CD4-positive, alpha-beta T cell (primary cell): ENCODE results near the gene GPX2. TPM values are rescaled to one million over a fixed set of nuclear protein-coding genes. Genes with fewer than 3 reads are reported as not detected.

Source experiments
- ATAC-seq: fragments of 200-7000 bp; cut with Tn5 transposase; one replicate; pipeline ENCODE4 v1.10.0; 2022; ENCODE audit warnings: mild to moderate bottlenecking; ENCODE audit not compliant: poor library complexity
- CTCF ChIA-PET: fragments of 350-600 bp; sonication (Branson Sonifier 250); formaldehyde crosslinking; loops from one replicate; lab custom pipeline; 2021; ENCODE audit warnings: antibody characterized with exemption, inconsistent platforms; lab: Charles Lee
- POLR2A ChIA-PET: fragments of 350-600 bp; sonication (Branson Sonifier 250); formaldehyde crosslinking; loops from one replicate; lab custom pipeline; 2021; ENCODE audit warnings: antibody characterized with exemption, inconsistent platforms; lab: Charles Lee
- DNase-seq, 14 experiments: peaks; one replicate each; pipeline ENCODE4 v3.0.0-alpha.2; 2013 to 2020; ENCODE audit warnings: mixed read lengths in 2 of 14
- H3K27ac ChIP-seq, 2 donors: one replicate each; pipeline versions ENCODE4 v1.5.1 to v1.7.0; 2013; ENCODE audit warnings: low read length in 2 of 2, low read depth in 1 of 2, mild to moderate bottlenecking in 1 of 2
- H3K27me3 ChIP-seq, 2 experiments: 1 replicate in 1 of 2; 2 replicates in 1 of 2; pipeline versions ENCODE4 v1.6.1 to v1.7.0; 2013; ENCODE audit warnings: low read length in 2 of 2, control low read depth in 1 of 2, mild to moderate bottlenecking in 1 of 2, moderate library complexity in 1 of 2; ENCODE audit not compliant: insufficient read depth in 2 of 2, control insufficient read depth in 1 of 2
- H3K36me3 ChIP-seq: one replicate; pipeline ENCODE4 v1.6.1; 2013; ENCODE audit warnings: low read length, control low read depth; ENCODE audit not compliant: insufficient read depth
- H3K4me1 ChIP-seq: one replicate; pipeline ENCODE4 v1.6.1; 2013; ENCODE audit warnings: low read length, control low read depth; ENCODE audit not compliant: insufficient read depth
- H3K4me3 ChIP-seq: one replicate; pipeline ENCODE4 v1.5.1; 2013; ENCODE audit warnings: mild to moderate bottlenecking, low read length, moderate library complexity
- H3K9me3 ChIP-seq, 2 experiments: 1 replicate in 1 of 2; 2 replicates in 1 of 2; pipeline versions ENCODE4 v1.6.1 to v1.7.0; 2013; ENCODE audit warnings: low read length in 2 of 2, mild to moderate bottlenecking in 2 of 2, control low read depth in 1 of 2, moderate library complexity in 1 of 2; ENCODE audit not compliant: control insufficient read depth in 1 of 2, insufficient read depth in 1 of 2
- H3K27ac Mint-ChIP-seq: one replicate; pipeline ENCODE4 v1.8.0; 2020; ENCODE audit warnings: mixed read lengths
- H3K27me3 Mint-ChIP-seq: one replicate; pipeline ENCODE4 v1.8.0; 2021; ENCODE audit warnings: mixed read lengths
- H3K36me3 Mint-ChIP-seq: one replicate; pipeline ENCODE4 v1.8.0; 2021; ENCODE audit warnings: low read depth, mixed read lengths
- H3K4me1 Mint-ChIP-seq: one replicate; pipeline ENCODE4 v1.8.0; 2021; ENCODE audit warnings: low read depth, mixed read lengths
- H3K4me3 Mint-ChIP-seq: one replicate; pipeline ENCODE4 v1.8.0; 2020; ENCODE audit warnings: mild to moderate bottlenecking, mixed read lengths
- H3K9me3 Mint-ChIP-seq: one replicate; pipeline ENCODE4 v1.8.0; 2020; ENCODE audit warnings: mixed read lengths
- intact Hi-C, 2 experiments: fragments of 100-400 bp; cut with DNase I in 1 of 2; cut with micrococcal nuclease in 1 of 2; formaldehyde crosslinking; loops; one replicate each; pipeline versions ENCODE4 v1.15.1 to v1.9.0; 2023 to 2025; cut with DNase I, micrococcal nuclease
- total RNA-seq, 174 experiments: library from RNA in 2 of 174; stranded (reverse) in 2 of 174; gene quantifications; one replicate each; pipeline ENCODE4 v1.2.3 and lab custom pipeline; 2021 to 2026
- TF ChIP-seq, protein P1 (sequence below): fragments of 200-600 bp; IDR thresholded peaks from one replicate; pipeline ENCODE4 v1.8.0; 2022; ENCODE audit warnings: antibody characterized with exemption, mild to moderate bottlenecking

Gene GPX2
- total RNA-seq, 2 experiments from 2014 or later, result not detected

DNA sequence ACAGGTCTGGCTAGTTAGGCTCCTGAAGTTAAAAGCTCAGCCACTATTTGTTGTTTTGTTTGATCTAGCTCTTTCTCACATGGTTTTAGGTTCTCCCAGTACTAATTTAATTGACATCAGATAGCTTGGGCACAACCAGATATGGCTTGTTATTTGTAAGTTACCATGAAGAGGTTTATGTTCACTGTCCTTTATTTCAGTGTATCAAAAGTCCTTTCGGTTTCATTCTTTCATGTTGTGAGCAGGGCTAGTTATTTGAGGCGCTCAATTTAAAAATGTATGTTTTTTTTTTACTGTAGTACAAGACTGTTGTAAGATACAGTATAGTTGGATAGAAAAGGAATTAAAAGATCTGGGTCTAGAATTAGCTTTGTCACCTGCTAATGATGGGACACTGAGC is 7.0 kb downstream of the GPX2 start:
- Histone ChIP-seq H3K27me3 (no peaks in the 10 kb centered on the region), H3K9me3 (no peaks in the 10 kb centered on the region), H3K4me1 (peaks cover 16% of the 10 kb centered on the region), H3K27ac (no peak overlapping the region), H3K36me3 (peaks cover 75% of the 10 kb centered on the region), H3K4me3 (no peak overlapping the region)
- CTCF ChIA-PET, result interaction anchor here (0.9 to 2.2 kb wide), 5 partner anchors 9 to 54 kb away, joined by 3 to 7 read pairs (median 3); no protein-coding TSS in a partner anchor
- no peaks in the 10 kb centered on the region for H3K27me3 Mint-ChIP-seq
- peak in 1 of 14 experiments; percentile 45 for DNase-seq
- H3K36me3 Mint-ChIP-seq, result peaks cover 99% of the 10 kb centered on the region
- TF ChIP-seq, protein P1, sequence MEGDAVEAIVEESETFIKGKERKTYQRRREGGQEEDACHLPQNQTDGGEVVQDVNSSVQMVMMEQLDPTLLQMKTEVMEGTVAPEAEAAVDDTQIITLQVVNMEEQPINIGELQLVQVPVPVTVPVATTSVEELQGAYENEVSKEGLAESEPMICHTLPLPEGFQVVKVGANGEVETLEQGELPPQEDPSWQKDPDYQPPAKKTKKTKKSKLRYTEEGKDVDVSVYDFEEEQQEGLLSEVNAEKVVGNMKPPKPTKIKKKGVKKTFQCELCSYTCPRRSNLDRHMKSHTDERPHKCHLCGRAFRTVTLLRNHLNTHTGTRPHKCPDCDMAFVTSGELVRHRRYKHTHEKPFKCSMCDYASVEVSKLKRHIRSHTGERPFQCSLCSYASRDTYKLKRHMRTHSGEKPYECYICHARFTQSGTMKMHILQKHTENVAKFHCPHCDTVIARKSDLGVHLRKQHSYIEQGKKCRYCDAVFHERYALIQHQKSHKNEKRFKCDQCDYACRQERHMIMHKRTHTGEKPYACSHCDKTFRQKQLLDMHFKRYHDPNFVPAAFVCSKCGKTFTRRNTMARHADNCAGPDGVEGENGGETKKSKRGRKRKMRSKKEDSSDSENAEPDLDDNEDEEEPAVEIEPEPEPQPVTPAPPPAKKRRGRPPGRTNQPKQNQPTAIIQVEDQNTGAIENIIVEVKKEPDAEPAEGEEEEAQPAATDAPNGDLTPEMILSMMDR, result no peak
- no peak for ATAC-seq
- peak overlapping the region; percentile 54 for H3K27ac Mint-ChIP-seq
- intact Hi-C loops, result no loop called here
- no peaks in the 10 kb centered on the region for H3K9me3 Mint-ChIP-seq
- peak overlapping the region; percentile 5 for H3K4me3 Mint-ChIP-seq
- POLR2A ChIA-PET, result interaction anchor here (0.9 to 2.0 kb wide), 5 partner anchors 9 to 21 kb away, joined by 3 to 9 read pairs (median 3); partner anchors contain the start of gene CHURC1
- H3K4me1 Mint-ChIP-seq, result peaks cover 66% of the 10 kb centered on the region

DNA sequence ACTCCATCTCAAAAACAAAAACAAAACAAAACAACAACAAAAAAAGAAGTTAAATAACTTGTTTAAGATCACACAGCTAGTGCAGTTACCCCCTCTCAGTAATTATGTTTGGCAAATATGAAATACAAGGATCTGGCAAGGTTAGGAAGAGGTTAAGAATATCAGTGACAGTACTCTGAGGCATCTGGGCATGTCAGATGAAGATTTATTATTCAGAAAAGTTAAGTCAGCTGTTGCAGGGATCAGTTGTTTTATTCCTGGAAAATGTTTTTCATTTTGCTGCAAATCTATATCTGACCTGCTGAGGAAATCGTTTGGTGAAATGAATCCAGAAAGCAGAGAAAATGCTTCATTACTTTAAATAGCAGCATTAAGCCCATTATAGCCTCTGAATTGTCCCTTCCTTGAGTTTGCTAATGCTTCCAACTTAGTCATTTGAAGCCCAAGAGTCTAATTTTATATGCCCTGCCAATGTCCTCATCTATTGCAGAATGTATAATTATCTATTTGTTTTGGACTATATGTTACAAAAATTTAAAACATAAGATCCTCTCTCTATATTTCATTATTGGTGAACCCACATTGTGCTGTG is 8.1 kb downstream of the GPX2 start:
- peaks cover 71% of the 10 kb centered on the region for H3K36me3 ChIP-seq
- Mint-ChIP-seq H3K9me3 (no peaks in the 10 kb centered on the region), H3K36me3 (peaks cover 94% of the 10 kb centered on the region), H3K4me1 (peaks cover 55% of the 10 kb centered on the region), H3K27me3 (no peaks in the 10 kb centered on the region), H3K4me3 (no peak overlapping the region), H3K27ac (peak overlapping the region; percentile 54)
- H3K27me3 ChIP-seq, result no peaks in the 10 kb centered on the region
- no peak overlapping the region for H3K4me3 ChIP-seq
- H3K27ac ChIP-seq, result no peak overlapping the region
- intact Hi-C loops, result no loop called here
- ATAC-seq (no peak), DNase-seq (no peak)
- H3K4me1 ChIP-seq, result peaks cover 23% of the 10 kb centered on the region
- TF ChIP-seq, protein P1, result no peak
- POLR2A ChIA-PET, result interaction anchor here (0.6 kb wide), 1 partner anchor 342 kb away, joined by 3 read pairs; no protein-coding TSS in a partner anchor
- H3K9me3 ChIP-seq, result no peaks in the 10 kb centered on the region
- CTCF ChIA-PET, result no interaction called here

DNA sequence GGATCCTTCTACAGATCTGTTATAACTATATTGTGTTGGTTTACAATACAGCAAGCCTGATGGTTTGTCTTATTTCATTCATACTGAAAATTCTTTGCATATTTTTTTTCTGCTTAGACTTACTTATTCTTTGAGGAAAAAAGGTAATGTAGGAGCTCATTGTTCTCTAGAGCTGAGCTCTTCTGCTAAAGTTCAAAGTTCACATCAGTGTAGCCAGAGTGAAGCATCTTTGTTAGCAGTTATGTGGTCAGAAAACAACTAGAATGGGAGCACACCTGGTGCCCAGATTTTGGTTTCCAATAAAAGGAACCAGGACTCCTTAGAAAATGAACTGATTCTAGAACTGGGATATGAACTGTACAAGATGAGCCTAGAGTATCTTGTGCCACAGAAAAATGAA is 10.3 kb downstream of the GPX2 start:
- H3K36me3 Mint-ChIP-seq, result peaks cover 75% of the 10 kb centered on the region

More for the DNA sequence above, 10.3 kb downstream of the GPX2 start:
- TF ChIP-seq, protein P1, result no peak
- H3K27ac ChIP-seq, result no peak overlapping the region
- no peak for ATAC-seq
- no peaks in the 10 kb centered on the region for H3K27me3 ChIP-seq
- Mint-ChIP-seq H3K9me3 (no peaks in the 10 kb centered on the region), H3K4me3 (no peak overlapping the region), H3K4me1 (peaks cover 37% of the 10 kb centered on the region), H3K27me3 (no peaks in the 10 kb centered on the region), H3K27ac (no peak overlapping the region)
- intact Hi-C loops, result no loop called here
- H3K4me1 ChIP-seq, result peaks cover 37% of the 10 kb centered on the region
- POLR2A ChIA-PET, result interaction anchor here (1.0 to 2.5 kb wide), 2 partner anchors 18 to 40 kb away, joined by 3 to 15 read pairs; partner anchors contain the start of gene CHURC1
- no peak for DNase-seq
- H3K36me3 ChIP-seq, result peaks cover 64% of the 10 kb centered on the region
- no peak overlapping the region for H3K4me3 ChIP-seq
- no peaks in the 10 kb centered on the region for H3K9me3 ChIP-seq
- CTCF ChIA-PET, result no interaction called here
